GM23338 (cell line): ENCODE results near the gene ABHD12. TPM values are rescaled to one million over a fixed set of nuclear protein-coding genes. Genes with fewer than 3 reads are reported as not detected.
A peak's percentile ranks its signal among the peaks of the same experiment; 100 is the strongest.

Source experiments
- ATAC-seq: fragments of 200-7000 bp; cut with Tn5 transposase; 3 replicates; pipeline ENCODE4 v1.9.1; 2020
- DNase-seq: peaks from one replicate; pipeline ENCODE4 v3.0.0-alpha.2; 2015; ENCODE audit warnings: low spot score
- H2AFZ ChIP-seq: fragments of 200-600 bp; sonication (generic); 2 replicates; pipeline ENCODE4 v1.8.0; 2016; ENCODE audit warnings: antibody characterized with exemption, mild to moderate bottlenecking, moderate library complexity
- H3F3A ChIP-seq: fragments of 200-600 bp; sonication (generic); replicated peaks from 2 replicates; pipeline ENCODE4 v1.8.0; 2017; ENCODE audit warnings: antibody characterized with exemption, mixed run types, low read depth
- H3K27ac ChIP-seq: fragments of 200-600 bp; sonication (generic); 2 replicates; pipeline ENCODE4 v1.6.1; 2016; ENCODE audit warnings: low read depth
- H3K27me3 ChIP-seq: fragments of 200-600 bp; sonication (generic); 2 replicates; pipeline ENCODE4 v1.8.0; 2016; ENCODE audit warnings: mild to moderate bottlenecking, mixed run types, moderate library complexity; ENCODE audit not compliant: insufficient read depth
- H3K36me3 ChIP-seq: fragments of 200-600 bp; sonication (generic); 2 replicates; pipeline ENCODE4 v1.8.0; 2016; ENCODE audit warnings: mild to moderate bottlenecking; ENCODE audit not compliant: insufficient read depth
- H3K4me1 ChIP-seq: fragments of 200-600 bp; sonication (generic); 2 replicates; pipeline ENCODE4 v1.8.0; 2016; ENCODE audit warnings: mild to moderate bottlenecking, moderate library complexity; ENCODE audit not compliant: insufficient read depth
- H3K4me2 ChIP-seq: fragments of 200-600 bp; sonication (generic); 2 replicates; pipeline ENCODE4 v1.7.1; 2017; ENCODE audit warnings: mixed run types
- H3K4me3 ChIP-seq: fragments of 200-600 bp; sonication (generic); 2 replicates; pipeline ENCODE4 v1.6.1; 2016; ENCODE audit warnings: mixed run types
- H3K79me2 ChIP-seq: fragments of 200-600 bp; sonication (generic); replicated peaks from 2 replicates; pipeline ENCODE4 v1.8.0; 2017; ENCODE audit warnings: mild to moderate bottlenecking; ENCODE audit not compliant: insufficient read depth
- H3K9me2 ChIP-seq: fragments of 200-600 bp; sonication (generic); 2 replicates; pipeline ENCODE4 v1.8.0; 2017; ENCODE audit not compliant: insufficient read depth
- H4K20me1 ChIP-seq: fragments of 200-600 bp; sonication (generic); replicated peaks from 2 replicates; pipeline ENCODE4 v1.8.0; 2017; ENCODE audit warnings: mild to moderate bottlenecking; ENCODE audit not compliant: insufficient read depth
- H3K27ac Mint-ChIP-seq: 2 replicates; pipeline ENCODE4 v1.8.0; 2020; ENCODE audit warnings: inconsistent platforms, mild to moderate bottlenecking, moderate library complexity, mixed read lengths
- H3K27me3 Mint-ChIP-seq: 3 replicates; pipeline ENCODE4 v1.8.0; 2022; ENCODE audit warnings: low read depth, mild to moderate bottlenecking, moderate library complexity, mixed read lengths, inconsistent platforms; ENCODE audit not compliant: insufficient read depth, poor library complexity
- H3K36me3 Mint-ChIP-seq: 3 replicates; pipeline ENCODE4 v1.8.0; 2021; ENCODE audit warnings: low read depth, mild to moderate bottlenecking, inconsistent platforms, moderate library complexity, mixed read lengths
- H3K4me1 Mint-ChIP-seq: 3 replicates; pipeline ENCODE4 v1.8.0; 2020; ENCODE audit warnings: mild to moderate bottlenecking, inconsistent platforms, mixed read lengths
- H3K4me3 Mint-ChIP-seq: 3 replicates; pipeline ENCODE4 v1.8.0; 2021; ENCODE audit warnings: moderate library complexity, mild to moderate bottlenecking, inconsistent platforms, mixed read lengths
- H3K9me3 Mint-ChIP-seq: 3 replicates; pipeline ENCODE4 v1.8.0; 2020; ENCODE audit warnings: moderate library complexity, mild to moderate bottlenecking, inconsistent platforms, mixed read lengths
- CREB1 ChIP-seq: fragments of 250-450 bp; sonication (Bioruptor Pico); IDR thresholded peaks from 2 replicates; pipeline ENCODE4 v1.5.0; 2020; ENCODE audit warnings: low read depth, mild to moderate bottlenecking, moderate library complexity
- EZH2 ChIP-seq: fragments of 200-600 bp; sonication (generic); IDR thresholded peaks from one replicate; pipeline ENCODE4 v1.8.0; 2017; ENCODE audit warnings: antibody characterized with exemption, mild to moderate bottlenecking, low read depth; ENCODE audit not compliant: unreplicated experiment
- EZH2phosphoT487 ChIP-seq: fragments of 200-600 bp; sonication (generic); IDR thresholded peaks from one replicate; pipeline ENCODE4 v1.8.1; 2018; ENCODE audit warnings: antibody characterized with exemption; ENCODE audit not compliant: unreplicated experiment
- NANOG ChIP-seq: IDR thresholded peaks from 2 replicates; pipeline ENCODE4 v1.6.1; 2016; ENCODE audit warnings: antibody characterized with exemption, borderline replicate concordance
- POLR2AphosphoS5 ChIP-seq: IDR thresholded peaks from 2 replicates; pipeline ENCODE4 v1.6.1; 2016; ENCODE audit warnings: antibody characterized with exemption, low read depth
- REST ChIP-seq: IDR thresholded peaks from one replicate; pipeline ENCODE4 v1.6.1; 2018; ENCODE audit warnings: antibody characterized with exemption; ENCODE audit not compliant: unreplicated experiment
- ZNF331 ChIP-seq: fragments of 250-450 bp; sonication (Bioruptor Pico); IDR thresholded peaks from 2 replicates; pipeline ENCODE4 v1.5.0; 2020; ENCODE audit warnings: low read depth, mild to moderate bottlenecking, moderate library complexity
- polyA plus RNA-seq: library from polyadenylated mRNA; unstranded; fragments of >200 nt; fragmentation: Nextera tagmentation; extraction: Ambion mirVana; gene quantifications from 2 replicates; pipeline ENCODE4 v1.2.1, GENCODE V29; 2016
- total RNA-seq: library from RNA; depleted of rRNA; stranded (reverse); fragments of >200 nt; shearing (Covaris generic); gene quantifications from 2 replicates; pipeline ENCODE4 v1.2.3, GENCODE V29; 2014
- TF ChIP-seq, protein P1 (sequence below), 2 experiments: fragments of 200-600 bp in 1 of 2; sonication (generic) in 1 of 2; conservative IDR thresholded peaks; 2 replicates each; pipeline versions ENCODE4 v1.5.1 to v1.6.1; 2016 to 2017; ENCODE audit warnings: antibody characterized with exemption in 2 of 2, low read depth in 2 of 2, mild to moderate bottlenecking in 2 of 2, moderate library complexity in 1 of 2

ABHD12 gene
- total and polyA plus RNA-seq, 2 experiments from 2014 or later, result 40.2 to 57.8 TPM

GRCh38 chr20:25296094-25297093 is 94.2 kb downstream of the ABHD12 start:
- Mint-ChIP-seq H3K27ac (peak overlapping the region; percentile 52; the same call in 1 of the 2 replicates), H3K4me1 (peaks cover 28% of the 10 kb centered on the region), H3K4me3 (no peak overlapping the region), H3K9me3 (no peaks in the 10 kb centered on the region; the same call in 1 of the 3 replicates), H3K27me3 (peaks cover 28% of the 10 kb centered on the region), H3K36me3 (peaks cover 29% of the 10 kb centered on the region)
- H4K20me1 ChIP-seq, result 0 out of 2 replicates have a peak, but pooled peaks cover 3% of the 10 kb centered on the region
- peaks cover 9% of the 10 kb centered on the region; the same call in 1 of the 2 replicates for H3K4me1 ChIP-seq
- peak overlapping the region; percentile 50; the same call in 1 of the 2 replicates for H3K27ac ChIP-seq
- no peaks in the 10 kb centered on the region for H3K27me3 ChIP-seq
- DNase-seq (peak; percentile 47), ATAC-seq (peak; percentile 9)
- no peaks in the 10 kb centered on the region for H3K9me2 ChIP-seq
- no peak overlapping the region for H2AFZ ChIP-seq
- peaks cover 4% of the 10 kb centered on the region; the same call in 1 of the 2 replicates for H3K36me3 ChIP-seq
- no peak for TF ChIP-seq EZH2
- TF ChIP-seq, protein P1, sequence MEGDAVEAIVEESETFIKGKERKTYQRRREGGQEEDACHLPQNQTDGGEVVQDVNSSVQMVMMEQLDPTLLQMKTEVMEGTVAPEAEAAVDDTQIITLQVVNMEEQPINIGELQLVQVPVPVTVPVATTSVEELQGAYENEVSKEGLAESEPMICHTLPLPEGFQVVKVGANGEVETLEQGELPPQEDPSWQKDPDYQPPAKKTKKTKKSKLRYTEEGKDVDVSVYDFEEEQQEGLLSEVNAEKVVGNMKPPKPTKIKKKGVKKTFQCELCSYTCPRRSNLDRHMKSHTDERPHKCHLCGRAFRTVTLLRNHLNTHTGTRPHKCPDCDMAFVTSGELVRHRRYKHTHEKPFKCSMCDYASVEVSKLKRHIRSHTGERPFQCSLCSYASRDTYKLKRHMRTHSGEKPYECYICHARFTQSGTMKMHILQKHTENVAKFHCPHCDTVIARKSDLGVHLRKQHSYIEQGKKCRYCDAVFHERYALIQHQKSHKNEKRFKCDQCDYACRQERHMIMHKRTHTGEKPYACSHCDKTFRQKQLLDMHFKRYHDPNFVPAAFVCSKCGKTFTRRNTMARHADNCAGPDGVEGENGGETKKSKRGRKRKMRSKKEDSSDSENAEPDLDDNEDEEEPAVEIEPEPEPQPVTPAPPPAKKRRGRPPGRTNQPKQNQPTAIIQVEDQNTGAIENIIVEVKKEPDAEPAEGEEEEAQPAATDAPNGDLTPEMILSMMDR (conservative IDR thresholded peaks at IDR 0.05; ENCODE audit: low read depth in 2 of 2), result peak; percentile 43 to 51
- no peaks in the 10 kb centered on the region for H3K79me2 ChIP-seq
- peaks cover 13% of the 10 kb centered on the region; the same call in 1 of the 2 replicates for H3F3A ChIP-seq
- no peak overlapping the region for H3K4me3 ChIP-seq
- H3K4me2 ChIP-seq, result no peak overlapping the region

DNA sequence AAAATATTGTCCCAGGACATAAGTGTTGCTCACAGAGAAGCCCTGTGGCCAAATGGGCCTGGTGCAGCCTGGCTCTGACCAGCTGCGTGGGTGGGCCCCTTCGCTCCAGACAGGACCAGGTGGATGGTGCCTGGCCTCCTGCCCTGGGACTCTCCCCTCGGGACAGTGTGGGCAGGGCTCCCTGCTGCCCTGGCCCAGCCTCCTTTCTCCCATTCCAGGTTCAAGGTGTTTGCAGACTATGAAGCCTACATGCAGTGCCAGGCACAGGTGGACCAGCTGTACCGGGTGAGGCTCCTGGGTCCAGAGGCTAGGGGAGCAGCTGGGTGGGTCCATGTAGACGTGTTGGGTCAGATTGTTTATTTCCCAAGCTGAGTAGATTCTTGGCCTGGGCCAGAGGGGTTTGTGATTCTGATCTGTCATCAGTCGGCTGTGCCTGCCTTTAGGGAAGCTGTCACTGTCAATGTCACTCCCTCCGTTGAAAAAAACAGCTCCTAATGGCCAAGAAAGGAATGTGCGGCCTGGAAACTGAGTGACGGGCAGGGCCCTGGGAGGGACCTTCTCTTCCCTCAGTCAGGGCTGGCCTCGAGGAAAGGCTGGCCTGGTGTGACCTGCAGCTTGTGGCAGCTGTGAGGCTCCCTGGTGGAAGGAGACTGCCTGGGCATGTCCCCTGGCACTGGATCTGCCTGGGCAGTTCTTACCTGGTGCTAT is 95.1 kb downstream of the ABHD12 start:
- Histone ChIP-seq H3K27ac (peak overlapping the region; percentile 39; the same call in 1 of the 2 replicates), H3K4me1 (peaks cover 9% of the 10 kb centered on the region; the same call in 1 of the 2 replicates), H3K4me3 (no peak overlapping the region), H3K36me3 (peaks cover 4% of the 10 kb centered on the region; the same call in 1 of the 2 replicates), H4K20me1 (0 out of 2 replicates have a peak, but pooled peaks cover 3% of the 10 kb centered on the region), H3K79me2 (no peaks in the 10 kb centered on the region), H3K9me2 (no peaks in the 10 kb centered on the region), H3K27me3 (no peaks in the 10 kb centered on the region), H3K4me2 (no peak overlapping the region), H3F3A (peaks cover 13% of the 10 kb centered on the region; the same call in 1 of the 2 replicates), H2AFZ (no peak overlapping the region)
- peak; percentile 8 for ATAC-seq
- TF ChIP-seq EZH2, result no peak
- TF ChIP-seq ZNF331 (CRISPR knock-in tag), result no peak
- no peak for TF ChIP-seq EZH2phosphoT487
- no peak for TF ChIP-seq POLR2AphosphoS5
- TF ChIP-seq NANOG, result no peak
- no peak for TF ChIP-seq CREB1 (CRISPR knock-in tag)
- TF ChIP-seq REST, result no peak
- peaks cover 29% of the 10 kb centered on the region for H3K27me3 Mint-ChIP-seq
- H3K27ac Mint-ChIP-seq, result peak overlapping the region; percentile 52; the same call in 1 of the 2 replicates
- H3K36me3 Mint-ChIP-seq, result peaks cover 25% of the 10 kb centered on the region
- H3K9me3 Mint-ChIP-seq, result no peaks in the 10 kb centered on the region; the same call in 1 of the 3 replicates
- H3K4me3 Mint-ChIP-seq, result no peak overlapping the region
- DNase-seq, result peak; percentile 41
- H3K4me1 Mint-ChIP-seq, result peaks cover 28% of the 10 kb centered on the region
